ENCODE data around the gene AMZ2.
"Not testable (repeated sequence)": the region's sequence is repeated elsewhere in the genome, so short reads cannot be mapped to it uniquely, and the experiment has no call there.

DNA sequence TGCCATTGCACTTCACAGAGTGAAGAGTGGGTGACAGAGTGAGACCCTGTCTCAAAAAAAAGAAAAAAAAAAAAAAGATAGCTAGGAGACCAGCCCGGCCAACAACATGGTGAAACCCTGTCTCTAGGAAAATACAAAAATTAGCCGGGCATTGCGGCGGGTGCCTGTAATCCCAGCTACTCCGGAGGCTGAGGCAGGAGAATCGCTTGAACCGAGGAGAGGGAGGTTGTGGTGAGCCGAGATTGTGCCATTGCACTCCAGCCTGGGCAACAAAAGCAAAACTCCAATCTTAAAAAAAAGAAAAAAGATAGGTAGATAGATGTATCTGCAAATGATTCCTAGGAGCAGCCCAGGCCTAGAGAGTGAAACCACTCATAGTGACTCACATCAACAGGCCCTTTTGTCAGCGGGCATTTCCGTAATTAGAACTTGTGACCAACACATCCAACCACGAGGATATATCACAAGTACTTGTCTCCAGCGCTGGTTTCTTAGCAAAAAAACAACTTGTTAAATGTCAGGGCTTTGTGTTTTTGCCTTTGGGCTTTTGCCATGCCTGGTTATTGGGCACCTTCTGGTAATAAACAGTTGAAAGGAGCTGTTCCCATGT, 13.0 kb upstream of the AMZ2 start:
- not testable (repeated sequence) for TF ChIP-seq CTCF, POLR2AphosphoS5, POLR2A (IDR thresholded peaks at IDR 0.05)

All from transverse colon (tissue), 4 donors.